GM10248 (cell line): Measurements from ENCODE around the gene EPHA6.

Source experiments
- CTCF ChIA-PET: fragments of 300-600 bp; sonication (Branson Sonifier 250); formaldehyde crosslinking; extraction: SDS; loops from one replicate; lab custom pipeline; 2021; ENCODE audit warnings: antibody characterized with exemption; lab: Yijun Ruan, JAX
- POLR2A ChIA-PET: fragments of 350-650 bp; sonication (Branson Sonifier 250); formaldehyde crosslinking; extraction: SDS; loops from one replicate; lab custom pipeline; 2020; ENCODE audit warnings: antibody characterized with exemption; lab: Yijun Ruan, JAX
- DNase-seq: peaks from one replicate; pipeline ENCODE4 v3.0.0; 2012; ENCODE audit errors: extremely low spot score
- TF ChIP-seq, protein P1 (sequence below): IDR thresholded peaks from 2 replicates; pipeline ENCODE4 v1.5.1; 2012; ENCODE audit warnings: mild to moderate bottlenecking, low read depth; ENCODE audit errors: extremely low read depth, missing control alignments, control extremely low read depth

The EPHA6 gene

DNA sequence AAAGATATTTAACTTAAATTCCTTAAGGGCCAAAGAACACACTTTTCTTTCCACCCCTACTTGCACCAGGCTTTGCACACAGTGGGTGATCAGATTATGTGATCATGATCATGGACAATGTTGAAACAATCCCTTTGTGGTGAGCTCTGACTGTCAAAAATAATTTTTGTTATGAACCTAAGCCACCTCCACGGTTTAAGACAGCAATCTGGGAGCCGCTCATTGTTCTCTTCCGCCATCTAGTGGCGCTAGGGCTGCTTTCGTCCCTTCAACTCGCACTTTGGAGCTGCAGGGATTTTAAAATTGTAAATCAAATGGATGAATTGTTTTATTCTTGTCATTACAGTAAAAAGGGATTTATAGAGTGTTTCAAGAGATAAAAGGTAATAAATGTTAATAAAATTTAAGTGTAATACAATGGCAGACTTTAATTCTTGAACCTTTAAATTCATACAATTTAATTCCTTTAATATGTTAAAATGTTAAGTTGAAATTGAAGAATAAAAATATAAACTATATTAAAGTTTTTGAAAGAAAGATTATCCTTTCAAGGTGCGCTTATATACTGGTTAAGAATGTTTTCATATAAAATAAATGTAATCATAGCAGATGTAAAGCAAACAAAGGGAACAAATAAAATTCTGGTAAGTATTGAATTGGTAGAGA is 904.9 kb downstream of the EPHA6 start:
- DNase-seq, result peak; percentile 50
- TF ChIP-seq, protein P1, sequence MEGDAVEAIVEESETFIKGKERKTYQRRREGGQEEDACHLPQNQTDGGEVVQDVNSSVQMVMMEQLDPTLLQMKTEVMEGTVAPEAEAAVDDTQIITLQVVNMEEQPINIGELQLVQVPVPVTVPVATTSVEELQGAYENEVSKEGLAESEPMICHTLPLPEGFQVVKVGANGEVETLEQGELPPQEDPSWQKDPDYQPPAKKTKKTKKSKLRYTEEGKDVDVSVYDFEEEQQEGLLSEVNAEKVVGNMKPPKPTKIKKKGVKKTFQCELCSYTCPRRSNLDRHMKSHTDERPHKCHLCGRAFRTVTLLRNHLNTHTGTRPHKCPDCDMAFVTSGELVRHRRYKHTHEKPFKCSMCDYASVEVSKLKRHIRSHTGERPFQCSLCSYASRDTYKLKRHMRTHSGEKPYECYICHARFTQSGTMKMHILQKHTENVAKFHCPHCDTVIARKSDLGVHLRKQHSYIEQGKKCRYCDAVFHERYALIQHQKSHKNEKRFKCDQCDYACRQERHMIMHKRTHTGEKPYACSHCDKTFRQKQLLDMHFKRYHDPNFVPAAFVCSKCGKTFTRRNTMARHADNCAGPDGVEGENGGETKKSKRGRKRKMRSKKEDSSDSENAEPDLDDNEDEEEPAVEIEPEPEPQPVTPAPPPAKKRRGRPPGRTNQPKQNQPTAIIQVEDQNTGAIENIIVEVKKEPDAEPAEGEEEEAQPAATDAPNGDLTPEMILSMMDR, result peak; percentile 86
- ChIA-PET POLR2A (no interaction called here), CTCF (interaction anchor here (0.6 to 2.9 kb wide), 23 partner anchors 9 to 1179 kb away, joined by 3 to 29 read pairs (median 4); partner anchors contain the start of genes ARL6 and CRYBG3)

DNA sequence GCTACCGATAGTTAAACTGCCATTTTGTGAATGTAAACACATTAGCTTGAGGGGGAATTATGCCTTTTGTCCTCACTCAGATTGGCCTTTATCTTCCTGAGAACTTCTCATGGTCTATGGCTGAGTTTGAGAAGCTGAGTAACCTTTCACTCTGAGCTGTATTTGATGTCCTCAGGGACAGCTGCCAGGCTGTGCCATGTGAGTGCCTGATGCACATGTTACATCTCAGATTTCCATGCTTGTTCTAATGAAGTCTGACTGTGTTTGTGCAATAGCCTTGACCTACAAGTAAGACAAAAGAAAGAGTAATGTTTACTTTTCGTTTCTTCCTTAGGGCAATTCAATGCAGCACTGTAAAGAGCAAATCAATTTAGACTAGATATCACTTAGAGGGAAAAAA is 906.0 kb downstream of the EPHA6 start:
- POLR2A ChIA-PET, result no interaction called here
- CTCF ChIA-PET, result interaction anchor here (1.1 to 2.9 kb wide), 9 partner anchors 15 to 858 kb away, joined by 3 to 29 read pairs (median 6); partner anchors contain the start of gene CRYBG3
- DNase-seq, result no peak
- TF ChIP-seq, protein P1, result no peak

DNA sequence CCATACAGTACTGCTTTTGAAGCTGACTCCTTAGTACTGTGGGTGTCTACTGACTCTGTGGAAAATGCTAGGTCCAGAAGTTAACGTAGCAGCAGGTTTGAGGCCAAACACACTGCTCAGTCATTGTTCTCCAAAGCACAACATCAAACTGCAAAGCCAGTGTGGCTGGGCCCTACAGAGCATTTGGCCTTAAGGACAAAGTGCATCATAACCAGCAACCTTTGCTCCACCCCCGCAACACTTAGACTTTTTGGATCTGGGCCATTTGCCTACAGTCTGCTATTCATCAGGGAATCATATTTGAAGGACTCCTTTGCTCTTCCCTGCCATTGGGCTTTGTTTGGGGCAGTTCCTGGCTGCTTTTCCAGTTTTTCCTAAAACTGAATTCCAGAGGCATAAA is 907.1 kb downstream of the EPHA6 start:
- TF ChIP-seq, protein P1, result no peak
- ChIA-PET POLR2A (no interaction called here), CTCF (interaction anchor here (2.8 kb wide), 1 partner anchor 14 kb away, joined by 29 read pairs; no protein-coding TSS in a partner anchor)
- DNase-seq, result no peak

DNA sequence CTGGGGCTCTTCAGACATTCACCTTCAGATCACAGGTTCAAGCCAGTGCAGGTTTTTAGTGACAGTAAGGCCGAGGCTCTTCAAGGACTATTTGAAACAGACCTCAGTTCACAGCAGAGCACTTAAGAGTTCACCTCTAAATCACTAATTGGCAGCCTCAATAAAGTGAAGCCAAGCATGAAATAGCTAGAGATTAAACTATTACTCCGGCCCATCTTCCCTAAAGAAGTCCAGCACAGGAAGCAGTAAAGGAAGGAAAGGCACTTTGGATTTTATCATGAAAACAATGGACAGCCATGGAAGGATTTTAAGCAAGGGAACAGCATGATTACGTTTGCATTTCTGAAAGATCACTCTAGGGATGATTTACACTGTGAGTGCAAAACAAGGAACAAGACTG is 922.5 kb downstream of the EPHA6 start:
- DNase-seq, result no peak
- POLR2A ChIA-PET, result no interaction called here
- TF ChIP-seq, protein P1, result no peak
- CTCF ChIA-PET, result interaction anchor here (0.8 to 6.0 kb wide), 4 partner anchors 9 to 17 kb away, joined by 3 to 29 read pairs (median 4); no protein-coding TSS in a partner anchor

DNA sequence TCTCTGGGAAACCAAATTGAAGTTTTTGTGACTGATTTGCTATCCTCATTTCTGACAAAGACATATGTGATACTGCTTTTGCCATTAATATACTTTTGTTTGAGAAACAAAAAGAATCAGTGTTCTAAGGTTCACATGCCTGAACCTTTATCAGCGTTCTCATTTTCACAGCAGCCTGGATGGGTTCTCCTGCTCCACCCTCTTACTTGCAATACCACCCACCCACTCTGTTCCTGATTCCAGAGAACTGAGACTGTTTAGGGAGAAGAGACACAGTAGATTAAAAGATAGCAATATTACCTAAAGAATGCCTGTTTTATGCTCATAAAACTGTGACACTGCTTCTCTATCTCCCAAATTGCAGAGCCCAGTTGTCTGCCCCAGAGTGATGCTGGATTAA is 924.4 kb downstream of the EPHA6 start:
- POLR2A ChIA-PET, result no interaction called here
- CTCF ChIA-PET, result interaction anchor here (1.6 to 1.8 kb wide), 2 partner anchors 12 to 15 kb away, joined by 5 to 6 read pairs; no protein-coding TSS in a partner anchor
- TF ChIP-seq, protein P1, result no peak
- no peak for DNase-seq

DNA sequence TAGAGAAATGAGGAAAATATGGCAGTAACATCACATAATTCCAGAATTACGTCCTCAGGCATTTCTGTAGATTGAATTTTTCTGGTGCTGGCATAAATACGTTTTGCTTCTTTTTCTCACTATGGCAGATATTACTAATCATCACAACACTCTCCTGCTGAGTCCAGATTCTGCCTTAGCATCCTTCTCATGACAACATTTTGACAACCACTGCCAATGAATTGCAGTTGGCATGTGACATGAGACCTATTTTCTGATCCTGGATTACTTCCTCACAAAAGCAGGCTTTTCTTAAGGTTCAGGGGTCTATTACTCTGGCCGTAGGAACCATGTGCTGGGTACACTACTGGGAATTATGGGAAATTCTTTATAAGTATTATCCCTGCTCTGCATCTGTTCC is 927.6 kb downstream of the EPHA6 start:
- ChIA-PET POLR2A (no interaction called here), CTCF (no interaction called here)
- TF ChIP-seq, protein P1, result no peak
- no peak for DNase-seq

DNA sequence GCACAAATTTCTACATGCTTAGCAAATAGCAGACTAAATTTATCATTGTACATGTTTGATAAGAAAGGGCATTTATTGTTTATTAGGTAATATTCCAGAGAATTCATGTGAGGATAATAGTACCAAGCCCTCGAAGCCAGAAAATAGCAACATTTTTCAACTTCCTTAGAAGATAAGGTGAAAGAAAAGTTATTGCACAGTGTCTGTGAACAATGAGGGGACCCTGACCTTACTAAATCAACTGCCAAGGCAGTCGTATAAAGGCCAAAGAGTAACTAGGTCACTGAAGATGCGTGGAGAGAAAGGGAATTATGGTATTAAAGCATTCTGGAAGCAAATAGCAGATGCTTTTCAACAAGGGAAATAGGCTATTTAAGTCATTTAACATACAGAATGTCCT is 929.9 kb downstream of the EPHA6 start:
- ChIA-PET CTCF (no interaction called here), POLR2A (no interaction called here)
- TF ChIP-seq, protein P1, result no peak
- DNase-seq, result no peak
